HEK293 (cell line): ENCODE measurements around the gene CARNS1.

Source experiments
- CTCF ChIA-PET: fragments of 350-600 bp; formaldehyde crosslinking; extraction: SDS; loops from one replicate; lab custom pipeline; 2021; ENCODE audit warnings: antibody characterized with exemption; lab: Yijun Ruan, JAX
- POLR2A ChIA-PET: fragments of 300-600 bp; formaldehyde crosslinking; extraction: SDS; loops from one replicate; lab custom pipeline; 2020; ENCODE audit warnings: antibody characterized with exemption, inconsistent platforms; lab: Yijun Ruan, JAX
- H3K27ac ChIP-seq: fragments of 200-500 bp; sonication (Bioruptor generic); 2 replicates; pipeline ENCODE4 v1.5.1; 2014; ENCODE audit warnings: low read depth, low read length, control low read depth, inconsistent platforms; ENCODE audit errors: extremely low read depth
- H3K36me3 ChIP-seq, 2 experiments: fragments of 200-500 bp in 1 of 2; sonication (Bioruptor generic) in 1 of 2; 1 replicate in 1 of 2; 2 replicates in 1 of 2; pipeline ENCODE4 v1.5.1; 2014 to 2017; ENCODE audit warnings: inconsistent platforms in 2 of 2, low read length in 2 of 2; ENCODE audit not compliant: control insufficient read depth in 2 of 2, insufficient read depth in 1 of 2
- H3K4me1 ChIP-seq: fragments of 200-500 bp; sonication (Bioruptor generic); 2 replicates; pipeline ENCODE4 v1.5.1; 2014; ENCODE audit warnings: mild to moderate bottlenecking, low read length, inconsistent platforms; ENCODE audit not compliant: control insufficient read depth, insufficient read depth
- H3K4me3 ChIP-seq: 2 replicates; pipeline ENCODE4 v1.5.1; 2011; ENCODE audit warnings: low read depth, mild to moderate bottlenecking, control low read depth, low read length, moderate library complexity
- H3K9me3 ChIP-seq: fragments of 200-500 bp; sonication (Bioruptor generic); 2 replicates; pipeline ENCODE4 v1.5.1; 2014; ENCODE audit warnings: low read depth, low read length, inconsistent platforms; ENCODE audit not compliant: control insufficient read depth, insufficient read depth
- EGR2 ChIP-seq: fragments of 450-650 bp; formaldehyde crosslinking; IDR thresholded peaks from 2 replicates; pipeline ENCODE4 v1.5.1; 2016; ENCODE audit warnings: low read depth, missing biosample characterization, missing genetic modification characterization
- FEZF1 ChIP-seq: fragments of 450-650 bp; formaldehyde crosslinking; IDR thresholded peaks from 2 replicates; pipeline ENCODE4 v1.5.1; 2016; ENCODE audit warnings: missing biosample characterization, missing genetic modification characterization
- GLIS2 ChIP-seq: fragments of 450-650 bp; formaldehyde crosslinking; IDR thresholded peaks from 2 replicates; pipeline ENCODE4 v1.5.1; 2016; ENCODE audit warnings: missing biosample characterization, missing genetic modification characterization
- HOXC10 ChIP-seq: sonication (generic); formaldehyde crosslinking; IDR thresholded peaks from 2 replicates; pipeline ENCODE4 v1.8.1; 2023; ENCODE audit warnings: mild to moderate bottlenecking, missing genetic modification reagents
- KLF1 ChIP-seq: fragments of 450-650 bp; formaldehyde crosslinking; IDR thresholded peaks from 2 replicates; pipeline ENCODE4 v1.5.1; 2016; ENCODE audit warnings: missing biosample characterization, missing genetic modification characterization
- MYNN ChIP-seq: fragments of 450-650 bp; formaldehyde crosslinking; IDR thresholded peaks from 2 replicates; pipeline ENCODE4 v1.5.1; 2016; ENCODE audit warnings: missing biosample characterization, missing genetic modification characterization, borderline replicate concordance
- PATZ1 ChIP-seq: fragments of 450-650 bp; formaldehyde crosslinking; IDR thresholded peaks from 2 replicates; pipeline ENCODE4 v1.5.1; 2016; ENCODE audit warnings: missing biosample characterization, missing genetic modification characterization
- PRDM6 ChIP-seq: fragments of 450-650 bp; formaldehyde crosslinking; IDR thresholded peaks from 2 replicates; pipeline ENCODE4 v1.5.1; 2017; ENCODE audit warnings: missing biosample characterization, missing genetic modification characterization
- TCF7L2 ChIP-seq: IDR thresholded peaks from 2 replicates; pipeline ENCODE4 v1.6.1; 2011; ENCODE audit warnings: low read depth, mild to moderate bottlenecking, inconsistent platforms, low read length, moderate library complexity, borderline replicate concordance
- ZBTB20 ChIP-seq: fragments of 450-650 bp; formaldehyde crosslinking; IDR thresholded peaks from 2 replicates; pipeline ENCODE4 v1.5.1; 2016; ENCODE audit warnings: missing biosample characterization, missing genetic modification characterization
- ZIC2 ChIP-seq: fragments of 450-650 bp; formaldehyde crosslinking; IDR thresholded peaks from 2 replicates; pipeline ENCODE4 v1.5.1; 2016; ENCODE audit warnings: missing biosample characterization, missing genetic modification characterization
- ZNF223 ChIP-seq: fragments of 450-650 bp; formaldehyde crosslinking; IDR thresholded peaks from 2 replicates; pipeline ENCODE4 v1.5.1; 2016; ENCODE audit warnings: missing biosample characterization, missing genetic modification characterization
- ZNF23 ChIP-seq: fragments of 450-650 bp; formaldehyde crosslinking; IDR thresholded peaks from 2 replicates; pipeline ENCODE4 v1.5.1; 2016; ENCODE audit warnings: missing biosample characterization, missing genetic modification characterization, borderline replicate concordance
- ZNF239 ChIP-seq: fragments of 450-650 bp; formaldehyde crosslinking; IDR thresholded peaks from 2 replicates; pipeline ENCODE4 v1.5.1; 2016; ENCODE audit warnings: missing biosample characterization, missing genetic modification characterization
- ZNF302 ChIP-seq: fragments of 450-650 bp; formaldehyde crosslinking; IDR thresholded peaks from 2 replicates; pipeline ENCODE4 v1.5.1; 2016; ENCODE audit warnings: missing biosample characterization, missing genetic modification characterization, low read depth
- ZNF354C ChIP-seq: fragments of 450-650 bp; formaldehyde crosslinking; IDR thresholded peaks from 2 replicates; pipeline ENCODE4 v1.5.1; 2016; ENCODE audit warnings: missing biosample characterization, missing genetic modification characterization, low read depth, borderline replicate concordance
- ZNF398 ChIP-seq: fragments of 450-650 bp; formaldehyde crosslinking; IDR thresholded peaks from 2 replicates; pipeline ENCODE4 v1.5.1; 2017; ENCODE audit warnings: missing biosample characterization, missing genetic modification characterization
- ZNF514 ChIP-seq: fragments of 450-650 bp; formaldehyde crosslinking; IDR thresholded peaks from 2 replicates; pipeline ENCODE4 v1.5.1; 2016; ENCODE audit warnings: missing biosample characterization, missing genetic modification characterization
- ZNF518A ChIP-seq: fragments of 450-650 bp; formaldehyde crosslinking; conservative IDR thresholded peaks from 2 replicates; pipeline ENCODE4 v1.5.1; 2016; ENCODE audit warnings: low read depth, missing biosample characterization, missing genetic modification characterization
- ZNF658 ChIP-seq: fragments of 450-650 bp; formaldehyde crosslinking; IDR thresholded peaks from 2 replicates; pipeline ENCODE4; 2016; ENCODE audit warnings: missing biosample characterization, missing genetic modification characterization
- ZNF670 ChIP-seq: fragments of 450-650 bp; formaldehyde crosslinking; IDR thresholded peaks from 2 replicates; pipeline ENCODE4 v1.5.1; 2016; ENCODE audit warnings: missing biosample characterization, missing genetic modification characterization, low read depth
- ZNF791 ChIP-seq: fragments of 450-650 bp; formaldehyde crosslinking; IDR thresholded peaks from 2 replicates; pipeline ENCODE4 v1.5.1; 2016; ENCODE audit warnings: missing biosample characterization, missing genetic modification characterization
- ZNF830 ChIP-seq: fragments of 450-650 bp; IDR thresholded peaks from 2 replicates; pipeline ENCODE4 v1.5.0; 2018; ENCODE audit warnings: missing biosample characterization, missing genetic modification characterization, low read depth, mild to moderate bottlenecking, moderate library complexity
- ZSCAN16 ChIP-seq: fragments of 450-650 bp; formaldehyde crosslinking; IDR thresholded peaks from 2 replicates; pipeline ENCODE4 v1.5.1; 2016; ENCODE audit warnings: missing biosample characterization, missing genetic modification characterization

The CARNS1 gene

GRCh38 chr11:67372993-67373647, 42.4 kb upstream of the CARNS1 start, which contains the start of gene CLCF1:
TSS of gene CLCF1 (minus strand) at chr11:67373598. CDS start at chr11:67373539, 59 bp downstream.
- ChIA-PET POLR2A (interaction anchor here (0.7 to 4.2 kb wide), 4 partner anchors 14 to 22 kb away, joined by 3 to 30 read pairs (median 3); partner anchors contain the start of genes POLD4 and RAD9A), CTCF (interaction anchor here (1.2 to 30.4 kb wide), 3 partner anchors 8 to 52 kb away, joined by 3 to 898 read pairs (median 898); partner anchors contain the start of genes CLCF1, POLD4 and RAD9A)
- H3K27ac ChIP-seq, result peak within 1 kb of the TSS; percentile 71; the same call in 1 of the 2 replicates
- peaks cover 3% of the 10 kb centered on the region; the same call in 1 of the 2 replicates for H3K4me1 ChIP-seq
- H3K4me3 ChIP-seq, result peak within 1 kb of the TSS; percentile 57
- no peaks in the 10 kb centered on the region for H3K9me3 ChIP-seq
- no peaks in the 10 kb centered on the region for H3K36me3 ChIP-seq
- TF ChIP-seq ZSCAN16 (no peak), ZNF830 (tag by site-specific recombination) (no peak), TCF7L2 (no peak), ZNF223 (tag by site-specific recombination) (no peak), ZNF658 (tag by site-specific recombination) (no peak), ZNF514 (tag by site-specific recombination) (no peak), ZNF354C (no peak), KLF1 (tag by site-specific recombination) (no peak), ZNF239 (tag by site-specific recombination) (no peak), GLIS2 (tag by site-specific recombination) (peak; percentile 61; the same call in 1 of the 2 replicates), EGR2 (tag by site-specific recombination) (no peak), ZIC2 (tag by site-specific recombination) (peak; percentile 52), ZNF670 (no peak), PATZ1 (tag by site-specific recombination) (peak; percentile 35), MYNN (tag by site-specific recombination) (no peak), FEZF1 (tag by site-specific recombination) (no peak), ZNF302 (tag by site-specific recombination) (no peak), ZNF518A (no peak), ZBTB20 (peak; percentile 2; the same call in 1 of the 2 replicates), ZNF791 (tag by site-specific recombination) (no peak), ZNF23 (tag by site-specific recombination) (no peak), ZNF398 (peak; percentile 94), PRDM6 (tag by site-specific recombination) (no peak), HOXC10 (CRISPR knock-in tag) (0 out of 2 replicates have a peak, but pooled peaks have one; percentile 52)
